H1 (cell line): ENCODE measurements around the gene WDR44. TPM values are rescaled to one million over a fixed set of nuclear protein-coding genes. Genes with fewer than 3 reads are reported as not detected.

Experiments
- CTCF ChIA-PET: fragments of 300-600 bp; sonication (Branson Sonifier 250); formaldehyde crosslinking; loops from one replicate; lab custom pipeline; 2021; ENCODE audit not compliant: partially characterized antibody; lab: Charles Lee
- POLR2A ChIA-PET: fragments of 300-600 bp; sonication (Branson Sonifier 250); formaldehyde crosslinking; loops from one replicate; lab custom pipeline; 2021; ENCODE audit warnings: inconsistent platforms; ENCODE audit not compliant: partially characterized antibody; lab: Charles Lee
- DNase-seq, 2 experiments: peaks; one replicate each; pipeline versions ENCODE4 v3.0.0 to v3.0.0-alpha.2; 2010 to 2022; ENCODE audit warnings: low spot score in 2 of 2, low read depth in 1 of 2, mixed read lengths in 1 of 2
- FAIRE-seq: peaks from 2 replicates; lab custom pipeline; 2011; peaks lifted over from hg19 to GRCh38; lab: Jason Lieb, UNC
- H2AFZ ChIP-seq: 2 replicates; pipeline ENCODE4 v1.8.1; 2012; ENCODE audit warnings: low read length, inconsistent platforms
- H2AK5ac ChIP-seq: 2 replicates; pipeline ENCODE4 v1.6.1; 2013; ENCODE audit warnings: low read depth, low read length
- H2BK120ac ChIP-seq: replicated peaks from 2 replicates; pipeline ENCODE3; 2013; ENCODE audit warnings: low read depth, low read length, inconsistent platforms
- H2BK12ac ChIP-seq: 2 replicates; pipeline ENCODE4 v1.6.1; 2013; ENCODE audit warnings: low read depth, low read length
- H2BK15ac ChIP-seq: 2 replicates; pipeline ENCODE4 v1.6.1; 2013; ENCODE audit warnings: low read length
- H2BK20ac ChIP-seq: 2 replicates; pipeline ENCODE4 v1.6.1; 2013; ENCODE audit warnings: low read length
- H2BK5ac ChIP-seq: 2 replicates; pipeline ENCODE4 v1.6.1; 2013; ENCODE audit warnings: low read depth, low read length
- H3K14ac ChIP-seq: 2 replicates; pipeline ENCODE4 v1.6.1; 2013; ENCODE audit warnings: inconsistent platforms; ENCODE audit not compliant: insufficient read length
- H3K18ac ChIP-seq: 2 replicates; pipeline ENCODE4 v1.6.1; 2013; ENCODE audit warnings: low read length; ENCODE audit errors: extremely low read depth
- H3K23ac ChIP-seq: 2 replicates; pipeline ENCODE4 v1.6.1; 2013; ENCODE audit warnings: inconsistent platforms; ENCODE audit not compliant: insufficient read length
- H3K23me2 ChIP-seq: 2 replicates; pipeline ENCODE4 v1.6.1; 2013; ENCODE audit warnings: low read depth, low read length
- H3K27ac ChIP-seq: 2 replicates; pipeline ENCODE4 v1.6.1; 2011; ENCODE audit warnings: low read depth, low read length, inconsistent platforms
- H3K27me3 ChIP-seq, 4 experiments: replicated peaks in 1 of 4; 1 replicate in 1 of 4; 2 replicates in 3 of 4; pipeline versions ENCODE4 v1.6.1 to v1.8.1; 2011 to 2013; ENCODE audit warnings: low read length in 3 of 4, mild to moderate bottlenecking in 3 of 4, inconsistent platforms in 2 of 4, mixed read lengths in 2 of 4, moderate library complexity in 1 of 4; ENCODE audit not compliant: control insufficient read depth in 3 of 4, insufficient read depth in 3 of 4; ENCODE audit errors: extremely low read depth in 1 of 4
- H3K36me3 ChIP-seq, 4 experiments: 2 replicates each; pipeline versions ENCODE4 v1.6.1 to v1.8.1; 2011 to 2013; ENCODE audit warnings: mild to moderate bottlenecking in 4 of 4, low read length in 3 of 4, moderate library complexity in 2 of 4, control low read depth in 1 of 4, inconsistent platforms in 1 of 4; ENCODE audit not compliant: insufficient read depth in 4 of 4, control insufficient read depth in 2 of 4
- H3K4ac ChIP-seq: replicated peaks from 2 replicates; pipeline ENCODE3; 2013; ENCODE audit warnings: low read length, low read depth, mixed read lengths, inconsistent platforms; ENCODE audit not compliant: insufficient read length
- H3K4me1 ChIP-seq, 4 experiments: replicated peaks in 1 of 4; 1 replicate in 1 of 4; 2 replicates in 3 of 4; pipeline versions ENCODE4 v1.6.1 to v1.8.1; 2011 to 2013; ENCODE audit warnings: low read length in 3 of 4, inconsistent platforms in 2 of 4, mixed read lengths in 1 of 4; ENCODE audit not compliant: insufficient read depth in 4 of 4, control insufficient read depth in 3 of 4
- H3K4me2 ChIP-seq, 2 experiments: 2 replicates each; pipeline versions ENCODE4 v1.6.1 to v1.8.1; 2011 to 2013; ENCODE audit warnings: low read depth in 2 of 2, low read length in 2 of 2, control low read depth in 1 of 2, inconsistent platforms in 1 of 2, mild to moderate bottlenecking in 1 of 2; ENCODE audit not compliant: insufficient read depth in 1 of 2
- H3K4me3 ChIP-seq, 4 experiments: fragments of 200-600, 300-600 bp in 1 of 4; sonication (generic), shearing (Covaris generic), sonication (Bioruptor Twin) in 1 of 4; 2 replicates each; pipeline versions ENCODE4 v1.5.1 to v1.8.1; 2011 to 2016; ENCODE audit warnings: low read length in 4 of 4, low read depth in 3 of 4, control low read depth in 2 of 4, inconsistent platforms in 2 of 4, mild to moderate bottlenecking in 2 of 4, mixed read lengths in 1 of 4, moderate library complexity in 1 of 4; ENCODE audit not compliant: insufficient read depth in 2 of 4; ENCODE audit errors: extremely low read depth in 1 of 4
- H3K56ac ChIP-seq: replicated peaks from 2 replicates; pipeline ENCODE3; 2013; ENCODE audit warnings: low read depth, mild to moderate bottlenecking, mixed read lengths, low read length, inconsistent platforms; ENCODE audit not compliant: insufficient read length
- H3K79me1 ChIP-seq: 2 replicates; pipeline ENCODE4 v1.6.1; 2013; ENCODE audit warnings: low read depth, low read length, control low read depth
- H3K79me2 ChIP-seq, 2 experiments: 2 replicates each; pipeline versions ENCODE4 v1.6.1 to v1.8.1; 2012 to 2013; ENCODE audit warnings: low read length in 2 of 2, mild to moderate bottlenecking in 2 of 2, inconsistent platforms in 1 of 2; ENCODE audit not compliant: insufficient read depth in 2 of 2, control insufficient read depth in 1 of 2
- H3K9ac ChIP-seq, 4 experiments: replicated peaks in 1 of 4; 1 replicate in 1 of 4; 2 replicates in 3 of 4; pipeline versions ENCODE4 v1.6.1 to v1.8.1; 2011 to 2013; ENCODE audit warnings: low read depth in 3 of 4, low read length in 3 of 4, control low read depth in 2 of 4, mild to moderate bottlenecking in 2 of 4, moderate library complexity in 2 of 4, inconsistent platforms in 1 of 4; ENCODE audit errors: extremely low read depth in 1 of 4
- H3K9me3 ChIP-seq, 2 experiments: 2 replicates each; pipeline versions ENCODE4 v1.6.1 to v1.8.1; 2012 to 2013; ENCODE audit warnings: mild to moderate bottlenecking in 2 of 2, moderate library complexity in 2 of 2, control low read depth in 1 of 2, inconsistent platforms in 1 of 2, low read depth in 1 of 2, low read length in 1 of 2, mixed read lengths in 1 of 2; ENCODE audit not compliant: insufficient read depth in 2 of 2
- H4K20me1 ChIP-seq, 2 experiments: replicated peaks in 1 of 2; 2 replicates each; pipeline versions ENCODE3 to v1.8.1; 2011 to 2013; ENCODE audit warnings: inconsistent platforms in 2 of 2, low read length in 2 of 2, mild to moderate bottlenecking in 1 of 2; ENCODE audit not compliant: insufficient read depth in 2 of 2, control insufficient read depth in 1 of 2
- H4K5ac ChIP-seq: 2 replicates; pipeline ENCODE4 v1.6.1; 2013; ENCODE audit warnings: low read length, low read depth, mixed read lengths, inconsistent platforms; ENCODE audit not compliant: insufficient read length
- H4K8ac ChIP-seq: 2 replicates; pipeline ENCODE4 v1.8.0; 2013; ENCODE audit warnings: mild to moderate bottlenecking, moderate library complexity, low read length, inconsistent platforms; ENCODE audit not compliant: insufficient read depth; ENCODE audit errors: extremely low read depth
- H4K91ac ChIP-seq: replicated peaks from 2 replicates; pipeline ENCODE3; 2013; ENCODE audit warnings: low read length, mixed read lengths, inconsistent platforms; ENCODE audit not compliant: insufficient read length
- CHD2 ChIP-seq: IDR thresholded peaks from 2 replicates; pipeline ENCODE4 v1.6.1; 2012; ENCODE audit warnings: low read length, improper control_type of control experiment
- CREB1 ChIP-seq: IDR thresholded peaks from 2 replicates; pipeline ENCODE4 v1.6.1; 2012; ENCODE audit warnings: inconsistent platforms
- POLR2A ChIP-seq, 2 experiments: IDR thresholded peaks; 1 replicate in 1 of 2; 2 replicates in 1 of 2; pipeline ENCODE4 v1.6.1; 2011; ENCODE audit warnings: low read depth in 2 of 2, low read length in 2 of 2, mild to moderate bottlenecking in 2 of 2; ENCODE audit errors: control extremely low read depth in 1 of 2
- SIRT6 ChIP-seq: IDR thresholded peaks from one replicate; pipeline ENCODE4 v1.7.1; 2012; ENCODE audit warnings: low read length, inconsistent platforms
- WGBS, 2 experiments: shearing (Covaris generic) in 1 of 2; methylation state at CpG; one replicate each; pipeline versions ENCODE4 v1.1.6 to v1.1.7; 2013 to 2015; ENCODE audit warnings: low lambda C conversion rate in 2 of 2, mixed read lengths in 2 of 2, inconsistent platforms in 1 of 2, low coverage in 1 of 2, missing lambda C conversion rate in 1 of 2; ENCODE audit not compliant: insufficient replicate concordance in 2 of 2, insufficient coverage in 1 of 2, insufficient read length in 1 of 2; ENCODE audit errors: extremely low coverage in 1 of 2, missing lambda C conversion rate in 1 of 2; 5-methylcytosine and 5-hydroxymethylcytosine counted together
- polyA plus RNA-seq, 7 experiments: library from polyadenylated mRNA; depleted of rRNA in 3 of 7; stranded (reverse) in 5 of 7; unstranded in 2 of 7; fragments of >200 nt in 5 of 7; fragments of 200-250 nt in 2 of 7; gene quantifications; 1 replicate in 5 of 7; 2 replicates in 1 of 7; 4 replicates in 1 of 7; pipeline versions ENCODE4 v1.2.1 to v1.2.3, GENCODE V29; 2011 to 2013; ENCODE audit warnings: missing spikeins in 2 of 7, mixed read lengths in 2 of 7
- total RNA-seq: library from RNA; stranded (reverse); fragmentation: NEBNext Ultra II Directional; extraction: Animal tissue kit (Norgen Biotek cat#: 25700); gene quantifications from 2 replicates; pipeline ENCODE4 v1.2.1, GENCODE V29; 2021

WDR44 gene
- total and polyA plus RNA-seq, 2 of the 8 experiments (the other 6 are each of a cell fraction or from before 2014, with no cell fraction given): 5.1 to 17.2 TPM

- Histone ChIP-seq H3K9me3 (no peaks in the 10 kb centered on the region), H3K23me2 (no peaks in the 10 kb centered on the region), H4K5ac (no peak overlapping the region), H2AFZ (no peak overlapping the region), H3K4ac (no peak overlapping the region), H3K27me3 (no peaks in the 10 kb centered on the region), H2BK20ac (no peak overlapping the region), H3K36me3 (no peaks in the 10 kb centered on the region), H2BK120ac (no peak overlapping the region), H4K91ac (no peak overlapping the region), H3K18ac (no peak overlapping the region), H2AK5ac (no peak overlapping the region), H3K79me2 (peaks cover 0 to 86% of the 10 kb centered on the region in 2 experiments; a peak in 2 of 4 replicates), H4K20me1 (peaks cover 0 to 3% of the 10 kb centered on the region in 2 experiments), H2BK5ac (no peak overlapping the region), H3K23ac (no peak overlapping the region), H4K8ac (no peak overlapping the region), H3K4me1 (peaks cover 0 to 7% (median 0%) of the 10 kb centered on the region in 4 experiments; a peak in 1 of 7 replicates), H3K4me3 (no peak overlapping the region), H3K4me2 (no peak overlapping the region), H2BK12ac (no peak overlapping the region), H3K14ac (no peak overlapping the region), H3K27ac (no peak overlapping the region), H3K79me1 (peaks cover 2% of the 10 kb centered on the region; the same call in 1 of the 2 replicates), H3K56ac (no peak overlapping the region), H3K9ac (no peak overlapping the region), H2BK15ac (no peak overlapping the region)
- no peak for TF ChIP-seq CREB1
- TF ChIP-seq CHD2: no peak
- TF ChIP-seq SIRT6: no peak
- TF ChIP-seq POLR2A (IDR thresholded peaks at IDR 0.05; ENCODE audit: control extremely low read depth in 1 of 2, low read depth in 2 of 2, low read length in 2 of 2): no peak
- DNase-seq (no peak), FAIRE-seq (no peak)
- ChIA-PET POLR2A (interaction anchor here (0.6 kb wide), 1 partner anchor 16 kb away, joined by 3 read pairs; no protein-coding TSS in a partner anchor), CTCF (no interaction called here)
- 95% methylated on average over 2 of the region's 2 CpGs; no CpG with 5 or more reads in 1 of the 2 experiments for WGBS, 2 experiments
These were observed 10.3 kb downstream of the WDR44 start for GRCh38 chrX:118356154-118356701.
